ENCODE data around the gene FAM20A.
"Not testable (repeated sequence)": the region's sequence is repeated elsewhere in the genome, so short reads cannot be mapped to it uniquely, and the experiment has no call there.

The FAM20A gene

GRCh38 chr17:68527314-68527713 lies 73.9 kb downstream of the FAM20A start:
- TF ChIP-seq CTCF (IDR thresholded peaks at IDR 0.05; ENCODE audit: borderline replicate concordance, insufficient read depth, low read depth, low read length): no peak
- no peak overlapping the region for H3K4me3 ChIP-seq (ENCODE audit: low read depth, low read length)

- no peak overlapping the region for H3K4me3 ChIP-seq (ENCODE audit: low read depth, low read length)
Measured at GRCh38 chr17:68526548-68526947, 74.6 kb downstream of the FAM20A start.

GRCh38 chr17:68522266-68522665 lies 78.9 kb downstream of the FAM20A start:
- H3K4me3 ChIP-seq (ENCODE audit: low read depth, low read length): no peak overlapping the region
- TF ChIP-seq CTCF (IDR thresholded peaks at IDR 0.05; ENCODE audit: borderline replicate concordance, insufficient read depth, low read depth, low read length): no peak

More at GRCh38 chr17:68526548-68526947, 74.6 kb downstream of the FAM20A start:
- TF ChIP-seq CTCF (IDR thresholded peaks at IDR 0.05; ENCODE audit: borderline replicate concordance, insufficient read depth, low read depth, low read length): no peak

- no peak for TF ChIP-seq CTCF (IDR thresholded peaks at IDR 0.05; ENCODE audit: borderline replicate concordance, insufficient read depth, low read depth, low read length)
- H3K4me3 ChIP-seq (ENCODE audit: low read depth, low read length): no peak overlapping the region
Measured at GRCh38 chr17:68519911-68520310, 81.3 kb downstream of the FAM20A start.

GRCh38 chr17:68519051-68519450 lies 82.1 kb downstream of the FAM20A start:
- H3K4me3 ChIP-seq (ENCODE audit: low read depth, low read length): not testable (repeated sequence)

GRCh38 chr17:68518063-68518815 lies 82.9 kb downstream of the FAM20A start:
- no peak for TF ChIP-seq CTCF (IDR thresholded peaks at IDR 0.05; ENCODE audit: borderline replicate concordance, insufficient read depth, low read depth, low read length)
- no peak overlapping the region for H3K4me3 ChIP-seq (ENCODE audit: low read depth, low read length)

- H3K4me3 ChIP-seq (ENCODE audit: low read depth, low read length): not testable (repeated sequence)
Measured at GRCh38 chr17:68517605-68518004, 83.6 kb downstream of the FAM20A start.

- H3K4me3 ChIP-seq (ENCODE audit: low read depth, low read length): no peak overlapping the region
- TF ChIP-seq CTCF (IDR thresholded peaks at IDR 0.05; ENCODE audit: borderline replicate concordance, insufficient read depth, low read depth, low read length): no peak
Measured at GRCh38 chr17:68516732-68517131, 84.4 kb downstream of the FAM20A start.
